Hematopoietic multipotent progenitor cell treated with erythropoietin and hydrocortisone succinate and interleukin-3 and kit ligand, for 4 days (in vitro differentiated cells): Measurements from ENCODE around the gene MUSK.
"Not testable (repeated sequence)": the region's sequence is repeated elsewhere in the genome, so short reads cannot be mapped to it uniquely, and the experiment has no call there.

Experiments
- DNase-seq: peaks from one replicate; pipeline ENCODE4 v3.0.0-alpha.2; 2015

Gene MUSK

DNA sequence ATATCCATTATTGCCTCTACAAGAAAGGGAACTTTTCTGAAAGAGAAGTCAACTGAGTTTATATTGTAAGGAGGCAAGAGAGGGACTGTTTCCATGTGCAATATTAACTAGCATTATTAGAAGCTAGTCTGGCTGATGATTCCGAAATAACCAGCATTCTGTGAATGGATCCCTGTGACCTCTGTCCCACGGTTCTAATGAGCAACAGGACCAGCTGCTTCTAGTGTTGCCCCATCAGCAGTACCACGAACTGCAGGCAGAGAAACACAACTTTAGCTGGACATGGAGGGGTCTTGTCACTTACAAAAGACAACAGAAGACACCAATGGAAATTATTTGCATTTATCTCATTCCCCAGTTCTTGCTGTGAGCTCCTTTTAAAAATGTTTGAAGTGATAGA lies 95.4 kb downstream of the MUSK start:
- no peak for DNase-seq

DNA sequence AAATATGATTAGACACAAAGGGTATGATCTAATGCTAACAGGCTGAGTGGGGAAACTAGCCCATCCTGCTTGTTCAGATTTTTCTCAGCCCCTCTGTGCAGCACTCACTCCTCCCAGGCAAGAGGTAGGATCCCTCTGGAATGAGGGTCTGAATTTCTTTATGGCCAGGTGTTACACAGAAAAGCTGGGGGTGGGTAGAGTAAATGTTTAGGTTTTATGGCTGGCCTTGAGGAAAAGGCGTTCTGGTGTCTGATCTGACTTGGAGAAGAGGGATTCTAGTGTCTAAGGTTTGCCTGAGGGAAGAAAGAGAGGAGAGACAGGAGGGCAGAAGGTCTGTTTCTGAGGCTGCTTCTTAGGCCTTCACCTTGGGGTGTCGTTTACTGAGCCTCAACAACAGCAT lies 97.3 kb downstream of the MUSK start:
- DNase-seq: no peak

DNA sequence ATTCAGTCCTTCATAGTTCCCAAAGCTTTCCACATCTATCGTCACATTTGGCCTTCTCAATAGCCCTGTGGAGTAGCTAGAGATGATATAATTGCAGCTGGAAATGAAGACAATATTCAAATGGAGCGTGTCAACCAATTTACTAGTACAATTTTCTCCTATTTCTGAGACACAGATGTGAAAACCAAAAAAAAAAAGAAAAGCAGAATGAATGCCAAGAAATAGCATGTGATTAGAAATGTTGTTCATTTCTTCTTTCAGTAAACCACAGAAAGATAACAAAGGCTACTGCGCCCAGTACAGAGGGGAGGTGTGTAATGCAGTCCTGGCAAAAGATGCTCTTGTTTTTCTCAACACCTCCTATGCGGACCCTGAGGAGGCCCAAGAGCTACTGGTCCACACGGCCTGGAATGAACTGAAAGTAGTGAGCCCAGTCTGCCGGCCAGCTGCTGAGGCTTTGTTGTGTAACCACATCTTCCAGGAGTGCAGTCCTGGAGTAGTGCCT lies 99.0 kb downstream of the MUSK start:
- DNase-seq: peak; percentile 69

DNA sequence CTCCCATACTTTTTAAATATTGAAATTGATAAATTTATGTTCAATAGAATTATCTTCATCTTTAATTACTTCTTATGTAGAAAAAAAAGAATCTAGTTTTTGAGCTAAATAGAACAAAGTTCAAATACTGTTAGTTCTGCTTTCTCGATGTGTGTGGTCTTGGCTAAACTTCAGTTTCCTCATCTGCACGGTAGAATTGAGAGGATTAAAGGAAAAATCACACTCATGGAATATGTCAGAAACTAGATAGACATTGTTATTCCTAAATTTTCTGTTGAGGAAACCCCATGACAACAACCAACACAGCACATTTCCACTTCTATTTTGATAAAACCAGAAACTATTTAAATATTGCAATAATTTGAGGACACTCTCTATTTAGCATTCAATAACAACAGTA lies 100.3 kb downstream of the MUSK start:
- DNase-seq: peak; percentile 18

DNA sequence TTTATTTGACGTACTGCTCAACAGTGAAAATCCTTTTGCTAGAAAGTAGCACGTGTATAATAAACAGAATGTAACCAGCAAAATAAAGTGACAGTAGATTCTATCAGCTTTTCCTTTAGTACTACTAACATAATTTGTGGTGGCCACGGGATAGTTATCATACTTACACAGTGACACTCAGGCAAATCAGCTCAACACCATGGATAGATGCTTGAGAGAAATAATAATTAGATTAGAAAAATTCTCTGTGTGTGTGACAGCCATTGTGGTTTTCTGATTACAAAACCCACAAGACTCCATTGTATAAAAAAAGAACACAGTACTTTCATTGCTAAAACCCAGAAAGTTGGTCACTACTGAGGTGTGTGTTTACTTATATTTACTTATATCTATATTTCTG lies 101.1 kb downstream of the MUSK start:
- DNase-seq: peak; percentile 83

DNA sequence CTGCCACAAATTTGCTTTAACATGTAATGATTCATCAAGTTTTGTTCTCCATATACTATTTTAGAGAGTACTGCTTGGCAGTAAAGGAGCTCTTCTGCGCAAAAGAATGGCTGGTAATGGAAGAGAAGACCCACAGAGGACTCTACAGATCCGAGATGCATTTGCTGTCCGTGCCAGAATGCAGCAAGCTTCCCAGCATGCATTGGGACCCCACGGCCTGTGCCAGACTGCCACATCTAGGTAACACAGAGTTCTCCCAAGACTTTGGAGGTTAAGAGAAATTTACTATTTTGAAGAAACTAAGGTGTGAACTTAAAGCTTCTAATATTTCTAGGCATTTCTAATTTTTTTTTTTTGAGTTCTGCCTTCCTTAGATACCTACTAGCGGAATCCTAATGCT lies 107.1 kb downstream of the MUSK start:
- DNase-seq: no peak

DNA sequence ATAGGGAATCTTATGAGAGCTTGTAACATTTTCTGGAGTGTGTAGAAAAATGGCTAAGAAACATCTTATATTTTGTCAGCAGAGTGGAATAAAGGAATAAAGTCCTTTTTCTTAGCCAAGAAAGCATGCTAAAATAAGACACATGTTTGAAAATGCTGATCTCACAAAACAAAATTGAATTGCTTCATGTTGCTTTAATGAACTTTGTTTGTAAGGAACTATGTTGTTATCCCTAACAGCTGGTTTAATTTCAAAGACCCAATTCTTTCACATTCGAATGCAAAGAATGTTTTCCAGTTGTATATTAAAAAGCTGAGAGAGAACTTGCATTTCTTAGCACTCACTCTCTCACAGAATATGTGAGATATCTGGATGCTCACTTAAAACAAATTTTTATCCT lies 107.6 kb downstream of the MUSK start:
- DNase-seq: no peak

DNA sequence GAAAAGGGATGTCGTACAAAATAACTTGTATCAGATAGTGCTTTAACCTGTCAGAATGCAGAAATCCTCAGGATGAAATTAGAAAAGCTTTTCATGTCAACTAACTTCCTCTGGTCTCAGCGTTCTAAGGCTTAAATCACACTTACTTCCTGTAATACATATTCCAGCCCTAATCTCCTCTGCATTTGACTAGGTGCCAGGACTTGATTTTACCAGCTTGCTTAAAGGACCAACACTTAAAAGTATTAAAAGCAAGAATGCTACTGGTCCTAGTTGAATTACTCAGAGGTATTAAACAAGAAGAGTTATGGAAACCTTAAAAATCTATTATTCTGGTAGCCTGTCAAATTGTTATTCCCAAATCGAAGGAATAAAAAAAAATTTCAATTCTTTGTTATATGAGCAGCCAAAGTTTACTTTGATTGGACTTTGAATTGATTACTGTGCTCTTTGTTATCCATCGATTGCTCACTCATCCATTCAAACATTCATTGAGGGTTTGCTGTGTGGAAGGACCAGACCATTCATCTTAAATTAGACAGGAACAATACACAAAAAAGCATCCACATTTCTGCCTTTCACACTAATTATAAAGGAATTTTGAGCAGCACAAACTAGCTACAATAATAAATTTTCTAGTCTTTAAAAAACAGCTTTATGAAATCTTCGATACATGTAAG lies 108.7 kb downstream of the MUSK start:
- DNase-seq: peak; percentile 30

DNA sequence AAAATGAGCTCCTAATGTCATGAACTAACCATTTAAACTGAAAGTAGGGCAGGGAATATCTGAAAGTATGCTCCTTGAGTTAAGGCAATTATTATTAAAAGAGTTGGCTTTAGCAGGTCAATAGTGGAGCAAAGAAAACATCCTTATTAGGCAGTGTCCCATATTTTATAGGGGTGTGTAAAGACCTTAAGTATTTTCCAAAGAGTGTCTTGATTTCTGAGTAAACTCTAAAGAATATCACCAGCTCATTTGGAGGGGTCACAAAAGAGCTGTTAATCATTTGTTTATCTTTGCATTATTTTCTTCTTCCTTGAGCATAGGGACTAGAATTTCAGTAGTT lies 109.3 kb downstream of the MUSK start:
- DNase-seq: no peak

DNA sequence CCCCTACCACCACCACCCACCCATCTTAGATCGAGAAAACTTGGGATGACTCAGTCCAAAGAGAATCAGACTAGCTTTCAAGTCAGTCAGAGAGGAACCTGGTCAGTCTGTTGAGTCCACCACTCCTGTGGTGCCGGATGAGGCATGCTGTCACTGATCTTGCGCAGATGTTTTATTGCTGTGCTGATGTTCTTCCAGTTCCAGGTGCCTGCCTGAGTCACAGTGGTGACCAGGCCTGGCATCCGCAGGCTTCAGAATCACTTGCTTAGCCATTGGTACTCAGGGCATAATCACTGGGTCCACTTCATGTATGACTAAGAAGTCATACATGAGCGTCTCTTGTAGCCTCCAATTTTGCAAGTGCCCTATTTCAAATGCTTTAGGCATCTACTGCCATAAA lies 114.1 kb downstream of the MUSK start:
- DNase-seq: no peak

DNA sequence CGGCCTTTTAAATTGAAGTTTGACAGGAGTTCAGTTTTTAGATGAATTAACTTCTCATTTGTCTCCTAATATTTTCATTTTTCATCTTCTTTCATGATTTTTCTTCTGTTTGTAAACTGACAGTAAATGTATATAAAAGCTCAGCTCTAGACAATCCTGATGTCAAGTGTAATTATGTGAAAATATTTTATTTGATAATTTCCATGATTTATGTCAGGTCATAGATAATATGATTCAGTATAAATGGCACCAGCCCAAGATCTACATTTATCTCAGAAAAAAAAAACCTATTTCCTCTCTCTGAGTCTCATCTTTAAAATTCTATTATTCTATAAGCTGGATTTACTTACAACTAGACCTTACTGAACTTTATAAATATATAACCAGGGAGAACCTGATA lies 115.7 kb downstream of the MUSK start:
- DNase-seq: no peak

DNA sequence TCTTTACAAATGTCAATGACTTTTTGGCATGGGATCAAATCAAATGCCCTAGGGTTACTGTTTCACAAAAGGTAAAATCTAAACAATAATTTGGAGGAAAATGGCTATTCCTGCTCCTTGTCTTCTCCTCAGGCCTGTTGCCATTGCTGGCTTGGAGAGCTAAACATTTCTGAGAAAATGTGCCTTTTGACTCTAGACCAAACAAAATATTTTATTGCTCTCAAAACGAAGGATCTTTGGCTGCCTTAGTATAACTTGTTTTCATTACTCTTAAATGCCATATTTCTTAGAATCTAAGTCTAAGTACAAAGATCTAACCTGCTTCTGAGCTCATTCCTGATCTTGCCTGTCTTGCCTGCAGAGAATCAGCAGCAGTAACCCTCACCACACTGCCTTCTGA lies 116.6 kb downstream of the MUSK start:
- DNase-seq: no peak

DNA sequence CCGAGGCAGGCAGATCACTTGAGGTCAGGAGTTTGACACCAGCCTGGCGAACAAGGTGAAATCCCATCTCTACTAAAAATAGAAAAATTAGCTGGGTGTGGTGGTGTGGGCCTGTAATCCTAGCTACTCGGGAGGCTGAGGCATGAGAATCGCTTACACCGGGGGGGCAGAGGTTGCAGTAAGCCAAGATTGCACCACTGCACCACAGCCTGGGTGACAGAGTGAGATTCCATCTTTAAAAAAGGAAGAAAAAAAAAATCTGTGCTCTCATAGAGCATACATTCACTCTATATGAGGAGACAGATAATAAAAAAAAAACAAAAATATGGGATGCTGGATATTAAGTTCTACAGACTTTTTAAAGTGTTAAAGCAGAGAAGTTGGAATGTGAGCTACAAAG lies 119.8 kb downstream of the MUSK start:
- DNase-seq: not testable (repeated sequence)

DNA sequence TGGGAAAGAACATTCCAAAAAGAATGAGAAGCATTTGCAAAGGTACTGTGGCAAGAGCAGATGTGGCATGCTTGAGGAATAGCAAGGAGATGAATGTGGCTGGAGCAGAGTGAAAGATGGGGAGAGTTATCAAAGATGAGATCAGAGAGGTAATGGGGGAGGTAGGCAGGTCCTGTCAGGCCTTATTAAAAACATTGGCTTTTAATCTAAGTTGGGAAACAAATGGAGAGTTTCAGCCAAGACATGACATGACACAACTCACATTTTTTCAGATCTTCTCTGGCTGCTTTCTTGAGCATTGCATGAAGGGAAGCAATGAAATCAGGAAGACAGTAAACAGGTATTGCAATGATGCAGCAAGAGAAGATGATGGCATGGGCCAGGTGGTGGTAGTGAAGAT lies 120.3 kb downstream of the MUSK start:
- DNase-seq: no peak

DNA sequence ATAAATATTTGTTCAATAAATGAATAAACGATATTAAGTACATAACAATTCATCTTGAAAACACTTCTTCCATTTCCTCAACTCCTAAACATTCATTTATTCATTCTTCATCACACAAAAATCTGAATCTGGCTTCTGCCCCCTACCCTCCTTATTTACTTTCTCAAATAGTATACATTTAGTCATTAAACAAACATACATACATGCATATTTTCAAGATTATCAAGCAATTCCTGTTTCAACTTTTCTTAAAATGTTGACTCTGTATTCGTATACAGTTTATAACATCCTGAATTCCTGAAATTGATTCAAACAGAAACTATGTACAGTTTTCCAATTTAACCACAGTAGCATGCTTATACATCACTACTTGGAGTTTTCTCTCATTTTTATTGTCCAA lies 129.0 kb downstream of the MUSK start:
- no peak for DNase-seq

DNA sequence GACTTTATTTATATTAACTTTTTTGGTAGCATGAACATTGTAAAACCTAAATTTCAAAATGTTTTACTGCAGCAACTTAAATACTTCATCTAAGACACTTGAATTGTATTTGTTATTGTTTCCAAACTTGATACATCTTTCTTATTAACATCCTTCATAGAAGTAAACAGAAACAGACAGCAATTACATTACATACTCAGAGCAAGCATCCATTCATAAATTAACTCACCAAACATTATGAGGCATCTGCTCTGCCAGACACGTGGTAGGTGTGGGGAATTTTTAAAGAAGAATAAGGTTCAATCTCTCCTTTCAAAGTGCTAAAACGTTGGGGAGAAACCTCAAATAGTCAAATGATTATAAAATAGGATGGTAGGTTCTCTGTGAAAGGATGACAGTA lies 130.8 kb downstream of the MUSK start:
- DNase-seq: no peak

DNA sequence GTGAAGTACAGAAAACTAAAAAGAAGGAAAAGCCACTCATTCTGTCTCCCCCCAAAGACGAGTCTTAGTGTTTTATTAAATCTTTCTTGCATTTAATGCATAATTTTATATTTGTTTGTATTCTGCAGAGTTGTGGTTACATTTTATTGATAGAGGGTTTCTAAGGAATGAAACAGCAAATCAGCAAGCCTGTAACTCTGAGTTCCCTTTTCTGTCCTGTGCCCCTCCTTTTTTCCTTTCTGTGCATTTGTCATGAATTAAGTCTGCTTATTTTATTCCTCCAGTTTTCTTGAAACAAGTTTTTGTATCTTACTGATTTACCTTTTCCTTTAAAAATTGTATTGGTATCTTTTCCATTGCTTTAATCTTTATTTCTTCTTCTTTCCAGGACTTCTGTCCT lies 132.8 kb downstream of the MUSK start:
- peak; percentile 46 for DNase-seq

DNA sequence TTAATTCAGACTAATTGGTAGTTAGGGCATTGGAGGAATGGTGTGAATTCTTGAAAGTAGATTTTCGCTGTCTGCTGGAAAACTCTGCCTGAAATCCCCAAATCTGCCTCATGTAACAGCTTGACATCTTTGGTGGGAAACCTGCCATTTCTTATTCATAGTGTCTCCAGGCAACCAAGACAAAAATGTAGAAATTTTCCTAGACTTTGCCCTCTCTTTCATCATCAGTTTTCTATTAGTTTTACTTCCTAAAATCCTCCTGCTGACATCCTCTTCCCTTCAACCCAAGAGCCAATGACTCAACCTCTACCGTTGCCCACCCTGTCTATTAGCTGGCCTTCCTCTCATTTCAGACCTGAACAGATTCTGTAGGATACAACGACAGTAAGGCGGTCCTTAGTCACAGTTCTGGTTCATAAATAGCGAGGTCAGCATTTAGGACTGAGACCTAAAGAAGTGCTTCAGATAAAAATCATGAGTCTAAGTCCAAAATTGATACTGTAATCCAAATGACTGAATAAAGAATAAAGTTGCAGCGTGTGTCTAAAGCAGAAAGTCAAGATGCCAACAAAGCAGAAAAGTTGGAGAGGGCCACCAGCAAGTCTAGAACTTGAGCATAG lies 133.9 kb downstream of the MUSK start:
- no peak for DNase-seq

DNA sequence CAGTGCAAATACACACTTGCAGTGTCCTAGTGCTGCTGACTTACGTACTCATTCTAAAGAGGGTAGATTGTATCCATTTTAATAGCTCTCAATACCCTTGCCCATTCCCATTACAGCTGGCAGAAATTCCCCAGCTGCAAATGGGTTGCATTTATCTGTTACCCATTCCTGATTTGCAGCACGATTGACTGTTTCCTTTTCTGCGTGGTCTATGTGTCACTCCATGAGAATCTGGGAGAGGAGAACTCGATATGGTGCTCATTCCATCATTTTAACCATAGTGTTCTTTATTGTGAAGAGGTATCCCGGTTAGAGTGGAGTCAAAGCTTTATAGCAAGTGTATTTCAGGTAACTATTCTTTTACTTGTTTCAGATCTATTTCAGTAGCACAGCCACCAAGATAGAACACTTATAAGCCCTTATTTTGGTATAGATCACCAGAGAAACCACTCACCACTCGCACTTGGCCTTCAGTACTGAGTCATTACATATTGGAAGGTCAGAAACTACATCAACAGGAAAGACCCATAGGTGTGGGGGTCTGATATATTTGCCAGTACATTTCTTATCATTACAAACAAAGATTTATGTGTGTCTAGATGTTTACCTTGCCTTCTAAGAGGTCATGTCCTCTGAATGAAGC lies 139.5 kb downstream of the MUSK start:
- DNase-seq: no peak

DNA sequence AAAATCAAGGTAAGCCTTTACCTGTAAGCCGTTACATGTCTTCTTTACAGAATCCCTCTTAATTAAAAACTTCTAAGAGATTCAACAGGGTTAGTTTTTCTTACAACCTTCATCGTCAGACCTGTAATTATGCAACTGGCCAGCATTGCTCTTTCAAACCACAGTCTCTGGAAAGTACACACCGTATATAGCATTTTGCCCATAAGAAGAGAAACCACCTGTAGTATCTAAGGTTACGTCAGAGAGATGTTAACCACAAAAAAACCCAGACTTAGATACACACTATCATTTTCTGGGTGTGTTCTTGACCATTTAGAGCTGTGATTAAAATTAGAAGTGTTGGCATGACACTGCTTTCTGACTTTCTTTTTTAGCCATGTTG lies 140.0 kb downstream of the MUSK start:
- DNase-seq: peak; percentile 15

DNA sequence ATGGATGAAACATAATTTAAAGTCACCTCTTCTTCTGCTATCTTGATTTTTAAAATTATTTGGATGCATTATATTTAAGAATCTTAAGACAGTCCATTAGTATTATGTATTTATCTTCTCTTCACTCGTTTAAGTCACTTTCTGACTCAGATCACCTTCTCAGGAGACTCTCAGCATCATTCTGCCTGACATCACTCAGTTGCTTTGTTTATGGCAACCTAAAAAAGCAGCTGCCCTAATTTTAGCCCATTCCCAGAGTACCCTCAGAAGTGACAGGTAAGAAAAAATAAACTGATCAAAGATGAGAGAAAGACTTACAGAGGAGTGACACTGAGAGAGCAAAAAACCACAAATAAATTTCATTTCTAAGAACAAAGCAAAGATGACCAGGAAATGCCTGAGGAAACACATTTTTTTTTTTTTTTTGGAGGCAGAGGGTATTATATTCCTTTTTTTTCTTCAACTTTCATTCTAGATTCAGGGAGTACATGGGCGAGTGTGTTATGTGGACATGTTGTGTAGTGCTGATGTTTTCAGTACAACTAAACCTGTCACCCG lies 140.5 kb downstream of the MUSK start:
- no peak for DNase-seq

DNA sequence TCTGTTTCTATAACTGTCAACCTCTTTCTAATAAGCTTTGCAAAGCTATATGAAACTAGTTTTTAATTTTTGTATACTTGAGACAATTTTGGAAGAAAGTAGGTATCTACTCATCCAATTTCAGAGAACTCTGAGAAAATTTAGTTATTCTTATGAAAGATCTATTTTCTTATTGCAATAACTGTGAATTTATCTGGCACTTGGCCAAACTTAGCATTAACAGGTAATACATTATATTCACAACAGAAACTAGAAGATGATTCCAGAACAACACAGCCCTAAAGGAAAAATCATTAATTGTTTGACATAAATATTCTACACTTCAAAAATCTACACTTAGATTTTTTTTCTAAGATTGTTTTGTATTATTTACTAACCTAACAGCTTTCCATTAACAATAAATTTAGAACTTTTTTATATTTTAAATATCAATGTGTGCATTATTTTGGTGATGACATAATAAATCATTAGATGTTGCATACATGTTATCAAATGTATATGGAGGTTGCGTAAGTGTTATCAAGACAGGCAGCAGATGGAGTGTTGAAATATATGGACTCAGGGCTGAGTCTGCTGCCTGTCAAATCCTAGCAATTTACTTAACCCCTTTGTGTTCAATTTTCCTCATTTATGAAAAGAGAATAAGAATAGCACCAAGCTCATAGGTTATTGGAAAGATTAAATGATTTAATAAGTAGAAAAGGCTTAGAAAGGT lies 141.8 kb downstream of the MUSK start:
- peak; percentile 31 for DNase-seq

DNA sequence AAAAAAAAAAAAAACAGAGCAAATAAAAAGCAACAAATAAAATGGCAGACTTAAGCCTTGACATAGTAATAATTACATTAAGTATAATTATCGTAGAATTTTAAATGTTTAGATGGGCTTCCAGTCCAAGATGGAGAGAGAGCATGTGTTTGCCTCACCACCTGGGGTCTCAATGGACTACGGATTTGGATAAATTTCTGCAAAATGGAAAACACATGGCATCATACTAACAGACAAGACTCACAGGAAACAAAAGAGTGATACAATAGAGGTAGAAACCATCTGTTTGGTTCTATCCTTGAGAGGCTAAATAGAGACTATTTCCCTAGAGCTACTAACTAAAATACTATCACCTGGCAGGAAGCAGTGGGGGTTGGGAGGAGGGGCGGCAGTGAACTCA lies 144.3 kb downstream of the MUSK start:
- DNase-seq: no peak

DNA sequence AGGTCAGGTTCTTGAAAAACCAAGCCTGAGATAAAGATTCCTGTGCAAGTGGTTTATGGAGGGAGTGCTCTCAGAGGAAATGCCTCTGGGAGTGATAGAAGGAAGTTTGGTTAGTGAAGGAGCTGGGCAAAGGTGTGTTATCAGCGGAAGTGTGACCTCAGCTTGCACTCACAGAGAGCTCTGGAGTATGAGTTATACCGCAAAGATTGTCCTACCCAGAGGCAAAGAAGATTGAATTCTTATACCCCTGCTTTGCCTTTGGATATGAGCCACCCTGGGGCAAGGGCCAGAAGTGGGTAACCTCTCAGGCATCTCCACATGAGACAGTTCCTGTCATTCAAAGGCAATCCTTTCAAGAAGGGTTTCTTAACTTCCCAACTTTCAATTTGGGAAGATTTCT lies 145.6 kb downstream of the MUSK start:
- no peak for DNase-seq
